A172 (cell line): ENCODE data around the gene ARF3. TPM values are rescaled to one million over a fixed set of nuclear protein-coding genes. Genes with fewer than 3 reads are reported as not detected.

Experiments used
- DNase-seq: peaks from one replicate; pipeline ENCODE4 v3.0.0-alpha.2; 2015; ENCODE audit warnings: low spot score
- total RNA-seq: library from RNA; depleted of rRNA; stranded (reverse); fragments of >200 nt; shearing (Covaris generic); gene quantifications from 2 replicates; pipeline ENCODE4 v1.2.3, GENCODE V29; 2014

The ARF3 gene
- total RNA-seq, 1 experiment from 2014 or later, result 51.9 TPM

GRCh38 chr12:48967991-48968390, 10.7 kb upstream of the ARF3 start:
- no peak for DNase-seq

GRCh38 chr12:48966177-48966895, 9.0 kb upstream of the ARF3 start:
- DNase-seq, result no peak

- DNase-seq, result peak; percentile 16
These were observed 8.1 kb upstream of the ARF3 start for GRCh38 chr12:48965298-48965838.

GRCh38 chr12:48961801-48962200, 4.5 kb upstream of the ARF3 start:
- no peak for DNase-seq

GRCh38 chr12:48961331-48961730, 4.0 kb upstream of the ARF3 start:
- peak; percentile 43 for DNase-seq

GRCh38 chr12:48960834-48961233, 3.5 kb upstream of the ARF3 start:
- no peak for DNase-seq

- no peak for DNase-seq
These were observed 732 bp upstream of the ARF3 start for GRCh38 chr12:48958049-48958388.

GRCh38 chr12:48956279-48957140, 777 bp downstream of the ARF3 start:
- DNase-seq, result peak; percentile 96

- no peak for DNase-seq
These were observed 2.3 kb downstream of the ARF3 start for GRCh38 chr12:48954841-48955501.

- DNase-seq, result no peak
These were observed 3.2 kb downstream of the ARF3 start for GRCh38 chr12:48954061-48954460.

GRCh38 chr12:48952691-48953090, 4.6 kb downstream of the ARF3 start:
- no peak for DNase-seq

GRCh38 chr12:48947727-48948126, 9.6 kb downstream of the ARF3 start:
- DNase-seq, result no peak

- DNase-seq, result no peak
These were observed 10.3 kb downstream of the ARF3 start for GRCh38 chr12:48946943-48947342.

- DNase-seq, result no peak
These were observed 11.1 kb downstream of the ARF3 start for GRCh38 chr12:48946205-48946604.

GRCh38 chr12:48943221-48943620, 14.1 kb downstream of the ARF3 start:
- no peak for DNase-seq

- DNase-seq, result no peak
These were observed 17.1 kb downstream of the ARF3 start for GRCh38 chr12:48940181-48940580.

GRCh38 chr12:48938805-48939204, 18.5 kb downstream of the ARF3 start:
- no peak for DNase-seq

GRCh38 chr12:48937170-48937569, 20.1 kb downstream of the ARF3 start:
- DNase-seq, result no peak

- peak; percentile 59 for DNase-seq
These were observed 20.8 kb downstream of the ARF3 start for GRCh38 chr12:48936379-48936979.

GRCh38 chr12:48934312-48934706, 23.0 kb downstream of the ARF3 start:
- no peak for DNase-seq

GRCh38 chr12:48933664-48934311, 23.5 kb downstream of the ARF3 start:
- no peak for DNase-seq
